Measurements from ENCODE around the gene SLC27A5.

DNA sequence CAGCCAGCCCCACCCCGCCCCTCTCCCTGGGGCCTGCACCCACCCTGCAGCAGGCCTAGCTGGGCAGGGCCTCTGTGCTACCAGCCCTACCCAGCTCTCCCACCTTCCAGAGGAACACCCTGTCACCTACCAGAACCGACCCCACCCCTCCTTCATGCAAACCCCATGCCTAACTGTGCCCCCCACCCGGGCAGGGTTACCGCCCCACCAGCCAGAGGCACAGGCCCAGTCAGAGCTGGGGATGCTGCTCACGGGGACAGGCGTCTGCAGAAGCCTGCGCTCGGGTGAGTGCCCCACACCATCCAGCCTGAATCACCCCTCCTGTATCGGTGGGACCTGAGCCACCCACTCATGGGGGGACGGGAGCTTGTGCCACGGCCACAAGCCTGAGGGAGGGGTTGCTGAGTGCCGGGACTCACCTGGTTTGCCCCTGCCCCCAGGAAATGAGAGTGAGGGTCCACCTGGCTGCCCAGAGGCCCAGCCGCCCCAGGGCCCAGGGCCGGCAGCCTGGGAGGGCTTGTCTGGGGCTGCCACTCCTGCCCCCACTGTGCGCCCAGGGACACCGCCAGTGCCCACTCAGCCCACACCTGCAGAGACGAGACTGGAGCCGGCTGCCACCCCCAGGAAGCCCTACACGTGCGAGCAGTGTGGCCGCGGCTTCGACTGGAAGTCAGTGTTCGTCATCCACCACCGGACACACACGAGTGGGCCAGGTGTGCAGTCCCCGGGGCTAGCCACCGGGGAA is 31.9 kb downstream of the SLC27A5 start:
- TF ChIP-seq KLF10 (tag by site-specific recombination; IDR thresholded peaks at IDR 0.05): no peak
- TF ChIP-seq, protein P1, sequence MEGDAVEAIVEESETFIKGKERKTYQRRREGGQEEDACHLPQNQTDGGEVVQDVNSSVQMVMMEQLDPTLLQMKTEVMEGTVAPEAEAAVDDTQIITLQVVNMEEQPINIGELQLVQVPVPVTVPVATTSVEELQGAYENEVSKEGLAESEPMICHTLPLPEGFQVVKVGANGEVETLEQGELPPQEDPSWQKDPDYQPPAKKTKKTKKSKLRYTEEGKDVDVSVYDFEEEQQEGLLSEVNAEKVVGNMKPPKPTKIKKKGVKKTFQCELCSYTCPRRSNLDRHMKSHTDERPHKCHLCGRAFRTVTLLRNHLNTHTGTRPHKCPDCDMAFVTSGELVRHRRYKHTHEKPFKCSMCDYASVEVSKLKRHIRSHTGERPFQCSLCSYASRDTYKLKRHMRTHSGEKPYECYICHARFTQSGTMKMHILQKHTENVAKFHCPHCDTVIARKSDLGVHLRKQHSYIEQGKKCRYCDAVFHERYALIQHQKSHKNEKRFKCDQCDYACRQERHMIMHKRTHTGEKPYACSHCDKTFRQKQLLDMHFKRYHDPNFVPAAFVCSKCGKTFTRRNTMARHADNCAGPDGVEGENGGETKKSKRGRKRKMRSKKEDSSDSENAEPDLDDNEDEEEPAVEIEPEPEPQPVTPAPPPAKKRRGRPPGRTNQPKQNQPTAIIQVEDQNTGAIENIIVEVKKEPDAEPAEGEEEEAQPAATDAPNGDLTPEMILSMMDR (tag by site-specific recombination; IDR thresholded peaks at IDR 0.05): no peak
